ENCODE data around the gene CCDC57. TPM values are rescaled to one million over a fixed set of nuclear protein-coding genes. Genes with fewer than 3 reads are reported as not detected.
"Not testable (repeated sequence)": the region's sequence is repeated elsewhere in the genome, so short reads cannot be mapped to it uniquely, and the experiment has no call there.

Gene CCDC57, protein sequence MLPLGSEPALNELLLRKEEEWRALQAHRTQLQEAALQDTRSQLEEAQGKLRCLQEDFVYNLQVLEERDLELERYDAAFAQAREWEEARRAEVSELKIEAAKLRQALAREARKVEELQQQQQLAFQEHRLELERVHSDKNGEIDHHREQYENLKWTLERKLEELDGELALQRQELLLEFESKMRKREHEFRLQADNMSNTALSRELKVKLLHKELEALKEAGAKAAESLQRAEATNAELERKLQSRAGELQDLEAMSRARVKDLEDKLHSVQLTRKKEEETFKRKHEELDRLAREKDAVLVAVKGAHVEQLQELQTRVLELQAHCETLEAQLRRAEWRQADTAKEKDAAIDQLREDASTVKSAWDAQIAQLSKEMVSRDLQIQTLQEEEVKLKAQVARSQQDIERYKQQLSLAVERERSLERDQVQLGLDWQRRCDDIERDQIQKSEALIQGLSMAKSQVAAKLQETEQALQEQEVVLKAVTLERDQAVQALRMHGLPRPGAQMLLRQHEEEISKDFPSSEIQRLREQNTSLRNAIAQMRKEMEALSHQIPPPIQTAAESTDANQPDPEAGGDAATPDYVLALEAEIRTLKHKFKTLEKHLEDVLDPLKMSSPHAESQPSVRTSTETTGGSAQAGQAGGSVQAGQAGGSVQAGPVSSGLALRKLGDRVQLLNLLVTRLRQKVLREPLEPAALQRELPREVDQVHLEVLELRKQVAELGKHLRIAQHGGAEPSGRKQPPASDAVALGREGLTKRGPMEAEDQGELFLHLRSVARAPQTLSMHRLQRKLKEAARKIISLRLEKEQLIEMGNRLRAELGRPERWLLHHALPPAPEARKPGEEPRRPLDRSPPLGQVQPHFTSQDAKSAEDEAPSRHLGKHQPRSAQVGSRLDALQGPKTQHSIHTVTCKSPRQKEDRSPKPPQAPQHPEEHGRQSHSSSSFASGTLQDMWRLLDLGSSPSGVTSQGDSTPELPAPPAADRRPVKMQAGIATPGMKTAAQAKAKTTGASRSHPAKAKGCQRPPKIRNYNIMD
- 10 to 100 TPM; 23.5 to 87.5 (median 48.3) TPM for total RNA-seq

DNA sequence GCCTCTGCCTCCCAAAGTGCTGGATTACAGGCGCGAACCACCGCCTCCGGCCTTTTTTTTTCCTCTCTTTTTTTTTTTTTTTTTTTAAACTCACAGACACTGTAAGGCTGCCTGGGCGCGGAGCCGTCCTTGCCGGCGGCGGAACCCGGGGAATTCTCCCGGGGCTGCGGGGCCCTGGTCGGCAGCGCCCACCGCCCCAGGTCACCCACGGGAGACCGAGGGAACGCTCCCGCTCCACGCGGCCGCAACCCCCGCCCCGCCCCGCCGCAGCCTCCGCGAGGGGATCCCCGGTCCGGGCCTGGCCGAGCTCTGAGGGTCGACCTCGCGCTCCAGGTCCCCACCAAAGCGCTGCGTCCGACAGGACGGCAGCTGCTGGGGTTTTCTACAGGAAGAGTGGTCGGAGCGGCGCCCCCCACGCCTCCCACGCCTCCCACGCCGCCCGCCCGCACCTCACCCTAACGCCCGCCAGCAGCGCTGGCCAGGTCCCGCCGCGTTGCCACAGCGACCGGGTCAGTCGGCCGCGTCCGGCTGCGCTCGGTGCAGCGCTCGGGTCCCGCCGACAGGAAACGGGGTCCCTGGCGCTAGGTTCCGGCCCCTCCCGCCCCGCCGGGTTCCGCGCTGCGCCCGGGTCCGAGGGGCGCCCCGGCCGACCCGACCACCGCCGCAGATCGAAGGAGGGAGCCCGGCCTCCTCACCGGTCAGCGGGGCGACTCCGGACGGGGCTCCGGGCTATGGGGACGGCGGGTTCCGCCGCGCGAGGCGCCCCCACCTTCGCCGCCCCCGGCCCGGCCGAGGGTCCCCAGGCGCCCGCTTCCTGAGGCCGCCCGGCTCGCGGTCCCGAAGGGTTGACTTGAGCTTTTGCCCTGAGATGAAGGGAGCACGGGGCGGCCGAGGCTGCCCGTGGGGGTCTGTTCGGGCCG lies at the start of gene CCDC57:
TSS of gene CCDC57 (minus strand) at position 512 of the 920 bp plus-strand sequence. CDS start 10,898 bp downstream, outside the sequence.
- Histone ChIP-seq H3K27ac (peak within 1 kb of the TSS; percentile 83 to 91 (median 89)), H3K9me3 (no peaks in the 10 kb centered on the region), H3K4me1 (peaks cover 24 to 41% (median 33%) of the 10 kb centered on the region in 4 donors), H3K27me3 (no peaks in the 10 kb centered on the region), H3K36me3 (no peaks in the 10 kb centered on the region), H3K4me3 (peak within 1 kb of the TSS; percentile 70 to 100 (median 78))
- DNase-seq = peak; percentile 83
- WGBS, 2 donors (ENCODE audit: low coverage in 1 of 2) = 0% methylated on average over 4 to 36 of the region's 116 CpGs
- intact Hi-C loops (cut with DNase I; ENCODE audit: low total_unique reads) = no loop called here
- TF ChIP-seq EP300 (IDR thresholded peaks at IDR 0.05; ENCODE audit: low read depth) = no peak
- TF ChIP-seq, protein P1, sequence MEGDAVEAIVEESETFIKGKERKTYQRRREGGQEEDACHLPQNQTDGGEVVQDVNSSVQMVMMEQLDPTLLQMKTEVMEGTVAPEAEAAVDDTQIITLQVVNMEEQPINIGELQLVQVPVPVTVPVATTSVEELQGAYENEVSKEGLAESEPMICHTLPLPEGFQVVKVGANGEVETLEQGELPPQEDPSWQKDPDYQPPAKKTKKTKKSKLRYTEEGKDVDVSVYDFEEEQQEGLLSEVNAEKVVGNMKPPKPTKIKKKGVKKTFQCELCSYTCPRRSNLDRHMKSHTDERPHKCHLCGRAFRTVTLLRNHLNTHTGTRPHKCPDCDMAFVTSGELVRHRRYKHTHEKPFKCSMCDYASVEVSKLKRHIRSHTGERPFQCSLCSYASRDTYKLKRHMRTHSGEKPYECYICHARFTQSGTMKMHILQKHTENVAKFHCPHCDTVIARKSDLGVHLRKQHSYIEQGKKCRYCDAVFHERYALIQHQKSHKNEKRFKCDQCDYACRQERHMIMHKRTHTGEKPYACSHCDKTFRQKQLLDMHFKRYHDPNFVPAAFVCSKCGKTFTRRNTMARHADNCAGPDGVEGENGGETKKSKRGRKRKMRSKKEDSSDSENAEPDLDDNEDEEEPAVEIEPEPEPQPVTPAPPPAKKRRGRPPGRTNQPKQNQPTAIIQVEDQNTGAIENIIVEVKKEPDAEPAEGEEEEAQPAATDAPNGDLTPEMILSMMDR (IDR thresholded peaks at IDR 0.05) = peak in 1 of 5 experiments; percentile 49
- peak; percentile 50 for TF ChIP-seq POLR2A (IDR thresholded peaks at IDR 0.05)
- peak; percentile 59 to 74 (median 60) for TF ChIP-seq POLR2AphosphoS5 (IDR thresholded peaks at IDR 0.05)
- in situ Hi-C loops (cut with MboI; ENCODE audit: low pct_ligation_motif_present in 1 of 4, low pct_unique_long_range_greater_than_20kb in 1 of 4, low sequenced_read_pairs in 3 of 4) = no loop called here

DNA sequence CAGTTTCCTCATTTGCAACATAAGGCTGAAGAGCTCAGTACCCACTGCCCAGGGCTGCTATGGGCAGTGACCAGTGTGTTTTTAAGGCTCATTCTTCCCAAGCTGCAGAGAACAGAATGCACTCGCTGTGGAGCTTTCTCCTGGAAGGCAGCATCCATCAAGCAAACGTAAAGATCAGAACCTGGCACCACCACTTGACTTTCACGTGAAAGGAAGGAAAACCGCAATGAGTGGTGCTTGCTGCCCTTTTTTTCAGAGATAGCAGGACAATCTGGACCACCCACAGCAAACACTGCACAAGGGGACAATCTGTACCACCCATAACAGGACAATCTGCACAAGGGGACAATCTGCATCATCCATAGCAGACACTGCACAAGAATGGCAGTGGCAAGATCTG lies 49.7 kb upstream of the CCDC57 start:
- intact Hi-C loops (cut with DNase I; ENCODE audit: low total_unique reads) = no loop called here
- peaks cover 9 to 18% (median 14%) of the 10 kb centered on the region in 4 donors for H3K4me1 ChIP-seq
- TF ChIP-seq, protein P1 (IDR thresholded peaks at IDR 0.05) = no peak
- TF ChIP-seq POLR2A (IDR thresholded peaks at IDR 0.05) = no peak
- no peak for TF ChIP-seq EP300 (IDR thresholded peaks at IDR 0.05; ENCODE audit: low read depth)
- no peak for TF ChIP-seq POLR2AphosphoS5 (IDR thresholded peaks at IDR 0.05)
- peaks cover 0 to 44% (median 10%) of the 10 kb centered on the region in 4 donors for H3K36me3 ChIP-seq
- H3K4me3 ChIP-seq = no peak overlapping the region
- no peaks in the 10 kb centered on the region for H3K9me3 ChIP-seq
- no peak overlapping the region for H3K27ac ChIP-seq
- no peaks in the 10 kb centered on the region for H3K27me3 ChIP-seq
- in situ Hi-C loops (cut with MboI; ENCODE audit: low pct_ligation_motif_present in 1 of 4, low pct_unique_long_range_greater_than_20kb in 1 of 4, low sequenced_read_pairs in 3 of 4) = no loop called here
- no peak for DNase-seq
- 86 to 92% methylated on average over 2 to 4 of the region's 4 CpGs for WGBS, 2 donors (ENCODE audit: low coverage in 1 of 2)

DNA sequence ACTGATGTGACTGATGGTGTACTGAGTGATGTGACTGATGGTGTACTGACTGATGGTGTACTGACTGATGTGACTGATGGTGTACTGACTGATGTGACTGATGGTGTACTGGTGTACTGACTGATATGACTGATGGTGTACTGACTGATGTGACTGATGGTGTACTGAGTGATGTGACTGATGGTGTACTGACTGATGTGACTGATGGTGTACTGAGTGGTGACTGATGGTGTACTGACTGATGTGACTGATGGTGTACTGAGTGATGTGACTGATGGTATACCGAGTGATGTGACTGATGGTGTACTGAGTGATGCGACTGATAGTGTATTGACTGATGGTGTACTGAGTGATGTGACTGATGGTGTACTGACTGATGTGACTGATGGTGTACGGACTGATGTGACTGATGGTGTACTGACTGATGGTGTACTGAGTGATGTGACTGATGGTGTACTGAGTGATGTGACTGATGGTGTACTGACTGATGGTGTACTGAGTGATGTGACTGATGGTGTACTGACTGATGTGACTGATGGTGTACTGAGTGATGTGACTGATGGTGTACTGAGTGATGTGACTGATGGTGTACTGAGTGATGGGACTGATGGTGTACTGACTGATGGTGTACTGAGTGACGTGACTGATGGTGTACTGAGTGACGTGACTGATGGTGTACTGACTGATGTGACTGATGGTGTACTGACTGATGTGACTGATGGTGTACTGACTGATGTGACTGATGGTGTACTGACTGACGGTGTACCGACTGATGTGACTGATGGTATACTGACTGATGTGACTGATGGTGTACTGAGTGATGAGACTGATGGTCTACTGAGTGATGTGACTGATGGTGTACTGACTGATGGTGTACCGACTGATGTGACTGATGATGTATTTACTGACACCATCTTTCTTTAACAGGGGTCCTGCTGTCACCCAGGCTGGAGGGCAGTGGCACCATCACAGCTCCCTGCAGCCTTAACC lies 47.6 kb upstream of the CCDC57 start:
- intact Hi-C loops (cut with DNase I; ENCODE audit: low total_unique reads); H3K27me3 ChIP-seq; in situ Hi-C loops (cut with MboI; ENCODE audit: low pct_ligation_motif_present in 1 of 4, low pct_unique_long_range_greater_than_20kb in 1 of 4, low sequenced_read_pairs in 3 of 4); H3K4me3 ChIP-seq; DNase-seq; H3K9me3 ChIP-seq; H3K27ac ChIP-seq; H3K4me1 ChIP-seq: not testable (repeated sequence)
- H3K36me3 ChIP-seq = peaks cover 0 to 39% (median 14%) of the 10 kb centered on the region in 4 donors
- 83 to 87% methylated on average over 4 to 8 of the region's 8 CpGs for WGBS, 2 donors (ENCODE audit: low coverage in 1 of 2)

Measured in transverse colon (tissue), 4 donors.